Bronchial epithelial cell (primary cell): Measurements from ENCODE around the gene GPR158. TPM values are rescaled to one million over a fixed set of nuclear protein-coding genes. Genes with fewer than 3 reads are reported as not detected.

Experiments
- DNase-seq: peaks from one replicate; pipeline ENCODE4 v3.0.0-alpha.2; 2010; ENCODE audit warnings: low read depth
- FAIRE-seq: peaks from 2 replicates; lab custom pipeline; 2011; peaks lifted over from hg19 to GRCh38; lab: Jason Lieb, UNC
- H3K27me3 ChIP-seq: 2 replicates; pipeline ENCODE4 v1.5.1; 2011; ENCODE audit warnings: low read length; ENCODE audit not compliant: control insufficient read depth, insufficient read depth
- H3K36me3 ChIP-seq: 2 replicates; pipeline ENCODE4 v1.5.1; 2011; ENCODE audit warnings: low read length; ENCODE audit not compliant: control insufficient read depth, insufficient read depth
- H3K4me3 ChIP-seq: 2 replicates; pipeline ENCODE4 v1.5.1; 2011; ENCODE audit warnings: mild to moderate bottlenecking, low read depth, low read length, control low read depth
- total RNA-seq: library from RNA; depleted of rRNA; stranded (reverse); fragments of >200 nt; gene quantifications from 2 replicates; pipeline ENCODE4 v1.2.1, GENCODE V29; 2014
- TF ChIP-seq, protein P1 (sequence below): IDR thresholded peaks from 2 replicates; pipeline ENCODE4 v1.5.1; 2011; ENCODE audit warnings: mild to moderate bottlenecking, moderate library complexity, low read length, control low read depth, inconsistent platforms; ENCODE audit not compliant: insufficient read depth, severe bottlenecking

Gene GPR158
- total RNA-seq, 1 donor from 2014 or later, result under 0.01 TPM

DNA sequence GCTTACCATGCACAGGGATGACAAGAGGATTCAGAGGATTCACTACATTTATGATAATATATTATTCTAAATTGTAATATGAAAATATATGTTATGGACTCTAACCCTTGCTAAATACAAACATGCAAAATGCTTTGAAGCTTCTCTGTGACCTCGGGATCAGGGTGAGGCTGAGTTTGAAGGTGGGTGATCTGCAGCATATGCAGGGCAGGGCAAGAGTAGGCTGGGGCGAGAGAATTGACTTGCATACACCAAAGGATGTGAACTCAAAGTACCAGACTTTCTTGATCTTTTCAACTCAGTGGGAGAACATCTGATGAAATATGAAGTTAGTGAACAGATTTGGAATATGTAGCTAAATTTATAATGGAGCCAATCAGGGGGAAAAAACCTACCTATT, 57.0 kb downstream of the GPR158 start:
- no peak overlapping the region for H3K4me3 ChIP-seq
- no peaks in the 10 kb centered on the region for H3K36me3 ChIP-seq
- no peaks in the 10 kb centered on the region for H3K27me3 ChIP-seq
- DNase-seq, result no peak
- FAIRE-seq, result no peak
- TF ChIP-seq, protein P1, sequence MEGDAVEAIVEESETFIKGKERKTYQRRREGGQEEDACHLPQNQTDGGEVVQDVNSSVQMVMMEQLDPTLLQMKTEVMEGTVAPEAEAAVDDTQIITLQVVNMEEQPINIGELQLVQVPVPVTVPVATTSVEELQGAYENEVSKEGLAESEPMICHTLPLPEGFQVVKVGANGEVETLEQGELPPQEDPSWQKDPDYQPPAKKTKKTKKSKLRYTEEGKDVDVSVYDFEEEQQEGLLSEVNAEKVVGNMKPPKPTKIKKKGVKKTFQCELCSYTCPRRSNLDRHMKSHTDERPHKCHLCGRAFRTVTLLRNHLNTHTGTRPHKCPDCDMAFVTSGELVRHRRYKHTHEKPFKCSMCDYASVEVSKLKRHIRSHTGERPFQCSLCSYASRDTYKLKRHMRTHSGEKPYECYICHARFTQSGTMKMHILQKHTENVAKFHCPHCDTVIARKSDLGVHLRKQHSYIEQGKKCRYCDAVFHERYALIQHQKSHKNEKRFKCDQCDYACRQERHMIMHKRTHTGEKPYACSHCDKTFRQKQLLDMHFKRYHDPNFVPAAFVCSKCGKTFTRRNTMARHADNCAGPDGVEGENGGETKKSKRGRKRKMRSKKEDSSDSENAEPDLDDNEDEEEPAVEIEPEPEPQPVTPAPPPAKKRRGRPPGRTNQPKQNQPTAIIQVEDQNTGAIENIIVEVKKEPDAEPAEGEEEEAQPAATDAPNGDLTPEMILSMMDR, result no peak

DNA sequence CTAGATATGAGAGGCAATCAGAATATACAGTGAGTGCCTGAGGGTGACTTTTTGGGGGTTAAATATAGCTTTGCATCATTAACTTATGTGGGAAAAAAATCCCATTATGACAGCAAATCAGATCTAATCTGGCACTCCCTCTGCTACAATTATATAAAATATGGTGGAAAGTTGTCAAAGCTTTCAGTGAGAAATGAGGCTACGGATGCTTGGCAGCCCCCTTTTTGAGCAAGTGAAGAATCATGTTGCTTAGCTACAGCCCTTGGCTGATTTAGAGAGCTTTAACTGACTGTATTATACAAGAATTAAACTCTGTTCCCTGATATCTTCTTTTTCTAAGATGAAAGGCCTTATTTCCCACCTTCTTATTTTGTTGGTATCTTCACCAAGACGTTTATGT, 57.4 kb downstream of the GPR158 start:
- DNase-seq (no peak), FAIRE-seq (no peak)
- no peak overlapping the region for H3K4me3 ChIP-seq
- no peaks in the 10 kb centered on the region for H3K27me3 ChIP-seq
- H3K36me3 ChIP-seq, result no peaks in the 10 kb centered on the region
- TF ChIP-seq, protein P1, result no peak

DNA sequence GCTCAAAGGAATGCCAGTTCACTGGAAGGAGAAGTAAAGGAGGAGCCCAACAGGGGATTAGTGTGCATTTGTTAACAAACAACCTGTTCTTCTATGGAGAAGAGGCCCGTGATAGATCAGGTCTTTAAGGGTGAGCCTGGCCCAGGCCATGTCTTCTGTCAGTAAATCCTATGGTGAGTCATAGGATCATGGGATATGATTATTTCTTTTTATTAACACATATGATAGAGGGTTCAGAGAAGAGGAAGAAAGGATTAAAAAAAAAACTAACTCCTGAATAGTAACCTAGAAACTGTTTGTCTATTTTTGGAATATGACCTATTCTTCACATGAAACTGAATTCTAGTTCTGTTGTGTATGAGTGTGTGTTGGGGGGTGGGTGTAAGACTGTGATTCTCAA, 70.4 kb downstream of the GPR158 start:
- FAIRE-seq, result no peak
- no peaks in the 10 kb centered on the region for H3K27me3 ChIP-seq
- DNase-seq, result no peak
- TF ChIP-seq, protein P1, result no peak
- no peaks in the 10 kb centered on the region for H3K36me3 ChIP-seq
- H3K4me3 ChIP-seq, result no peak overlapping the region

DNA sequence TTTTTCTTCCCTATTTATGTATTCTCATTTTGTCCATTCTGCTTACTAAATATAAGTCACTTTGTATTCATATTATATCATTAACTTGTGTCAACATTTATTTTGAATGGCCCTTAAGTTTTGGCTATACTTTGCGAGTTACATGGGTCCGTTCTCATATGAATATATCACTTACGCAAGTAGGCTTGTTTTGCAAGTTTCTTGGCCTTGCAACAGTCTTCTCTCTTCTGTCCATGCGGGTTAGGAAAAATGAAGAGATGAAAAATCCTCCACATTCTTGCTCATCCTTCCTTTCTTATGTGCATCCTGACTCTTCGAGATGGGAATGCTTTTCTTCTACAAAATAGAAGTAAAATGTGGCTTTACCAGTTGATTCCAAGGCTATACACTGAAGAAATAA, 82.8 kb downstream of the GPR158 start:
- FAIRE-seq (no peak), DNase-seq (no peak)
- TF ChIP-seq, protein P1, result no peak
- Histone ChIP-seq H3K4me3 (no peak overlapping the region), H3K27me3 (no peaks in the 10 kb centered on the region), H3K36me3 (no peaks in the 10 kb centered on the region)

DNA sequence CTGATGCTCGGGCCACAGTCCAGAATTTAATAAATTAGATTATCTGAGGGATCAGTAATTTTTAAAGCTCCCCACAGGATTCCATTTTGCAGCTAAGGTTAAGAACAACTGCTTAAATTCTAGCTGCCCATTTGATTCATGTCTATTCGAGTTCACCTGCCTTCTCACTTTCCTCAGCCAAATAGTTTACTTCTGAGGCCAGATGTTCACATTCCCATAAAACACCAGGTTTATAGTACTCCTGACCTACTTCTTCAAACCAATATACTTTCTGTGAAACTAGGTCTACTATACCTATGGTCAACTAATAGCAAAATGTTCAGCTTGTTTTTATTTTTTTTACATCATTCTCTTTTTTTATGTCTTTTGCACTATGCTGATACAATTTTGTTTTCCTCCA, 86.3 kb downstream of the GPR158 start:
- DNase-seq, result no peak

DNA sequence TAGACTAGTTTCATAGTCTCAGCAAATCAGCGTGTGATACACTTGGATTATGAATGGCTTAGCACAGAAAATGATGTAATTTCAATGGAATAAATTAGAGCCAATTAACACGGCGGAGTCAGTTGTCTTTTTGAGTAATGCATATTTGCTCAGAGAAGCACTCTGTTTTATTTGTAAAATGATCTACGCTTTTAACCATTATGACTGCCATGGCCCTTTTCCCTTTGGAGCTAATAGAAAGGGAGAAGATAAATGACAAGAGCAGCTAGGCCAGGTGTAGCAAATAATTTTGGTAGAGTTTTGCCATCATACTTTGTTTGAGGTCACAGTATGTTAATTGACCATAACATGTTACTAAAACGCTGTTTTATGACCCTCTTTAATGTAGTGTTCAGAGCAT, 86.8 kb downstream of the GPR158 start:
- DNase-seq (no peak), FAIRE-seq (no peak)
- Histone ChIP-seq H3K36me3 (no peaks in the 10 kb centered on the region), H3K4me3 (no peak overlapping the region), H3K27me3 (no peaks in the 10 kb centered on the region)
- TF ChIP-seq, protein P1, result no peak

More for the DNA sequence above, 86.3 kb downstream of the GPR158 start:
- no peak for FAIRE-seq
- Histone ChIP-seq H3K4me3 (no peak overlapping the region), H3K36me3 (no peaks in the 10 kb centered on the region), H3K27me3 (no peaks in the 10 kb centered on the region)
- TF ChIP-seq, protein P1, result no peak
